Uterus (tissue), 2 donors: ENCODE measurements around the gene UCP2.

Experiments
- POLR2A ChIP-seq, 2 donors: fragments of 450-650 bp; IDR thresholded peaks; one replicate each; pipeline ENCODE4 v1.6.1; 2016; ENCODE audit warnings: antibody characterized with exemption in 2 of 2, mild to moderate bottlenecking in 1 of 2, moderate library complexity in 1 of 2
- TF ChIP-seq, protein P1 (sequence below), 4 experiments: fragments of 200-600 bp in 2 of 4; fragments of 450-650 bp in 2 of 4; sonication (generic) in 2 of 4; IDR thresholded peaks; one replicate each; pipeline ENCODE4 v1.5.1; 2016 to 2019; ENCODE audit warnings: antibody characterized with exemption in 4 of 4, mild to moderate bottlenecking in 2 of 4, moderate library complexity in 1 of 4

DNA sequence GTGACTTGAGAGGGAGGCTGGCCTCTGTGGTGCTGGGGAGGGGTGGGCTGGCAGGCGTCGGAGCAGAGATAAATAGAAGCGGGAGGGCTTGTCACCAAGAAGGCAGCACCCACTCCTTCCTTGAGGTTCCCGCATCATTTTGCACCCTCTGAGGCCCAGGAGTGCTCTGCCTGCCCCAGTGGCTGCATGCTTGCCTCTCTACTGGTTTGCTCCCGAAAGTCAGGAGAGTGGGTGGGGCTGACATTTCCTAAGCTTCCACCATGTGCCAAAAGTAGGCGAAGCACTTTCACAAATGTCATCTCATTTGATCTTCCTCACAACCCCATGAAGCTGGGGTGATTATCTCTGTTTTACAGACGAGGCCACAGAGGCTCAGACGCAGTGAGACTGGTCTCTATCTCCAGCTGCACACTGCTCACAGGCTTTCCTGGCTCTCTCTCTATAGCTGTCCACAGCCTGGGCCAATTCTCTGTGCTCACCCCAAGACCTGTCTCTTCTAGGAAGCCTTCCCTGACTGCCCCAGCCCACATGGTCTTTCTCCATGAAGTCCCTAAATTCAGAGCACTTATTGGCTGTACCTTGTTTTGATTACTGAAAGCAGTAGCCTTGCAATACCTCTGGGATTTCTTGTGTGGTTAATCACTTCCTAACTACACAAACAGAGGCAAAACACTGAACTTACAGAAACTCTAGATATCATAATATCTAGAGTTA, 28.9 kb upstream of the UCP2 start:
- TF ChIP-seq, protein P1, sequence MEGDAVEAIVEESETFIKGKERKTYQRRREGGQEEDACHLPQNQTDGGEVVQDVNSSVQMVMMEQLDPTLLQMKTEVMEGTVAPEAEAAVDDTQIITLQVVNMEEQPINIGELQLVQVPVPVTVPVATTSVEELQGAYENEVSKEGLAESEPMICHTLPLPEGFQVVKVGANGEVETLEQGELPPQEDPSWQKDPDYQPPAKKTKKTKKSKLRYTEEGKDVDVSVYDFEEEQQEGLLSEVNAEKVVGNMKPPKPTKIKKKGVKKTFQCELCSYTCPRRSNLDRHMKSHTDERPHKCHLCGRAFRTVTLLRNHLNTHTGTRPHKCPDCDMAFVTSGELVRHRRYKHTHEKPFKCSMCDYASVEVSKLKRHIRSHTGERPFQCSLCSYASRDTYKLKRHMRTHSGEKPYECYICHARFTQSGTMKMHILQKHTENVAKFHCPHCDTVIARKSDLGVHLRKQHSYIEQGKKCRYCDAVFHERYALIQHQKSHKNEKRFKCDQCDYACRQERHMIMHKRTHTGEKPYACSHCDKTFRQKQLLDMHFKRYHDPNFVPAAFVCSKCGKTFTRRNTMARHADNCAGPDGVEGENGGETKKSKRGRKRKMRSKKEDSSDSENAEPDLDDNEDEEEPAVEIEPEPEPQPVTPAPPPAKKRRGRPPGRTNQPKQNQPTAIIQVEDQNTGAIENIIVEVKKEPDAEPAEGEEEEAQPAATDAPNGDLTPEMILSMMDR (IDR thresholded peaks at IDR 0.05) = no peak
- TF ChIP-seq POLR2A (IDR thresholded peaks at IDR 0.05) = no peak
